Gastrocnemius medialis (tissue), 4 donors: Measurements from ENCODE around the gene TMEM150A. TPM values are rescaled to one million over a fixed set of nuclear protein-coding genes. Genes with fewer than 3 reads are reported as not detected.

Experiments
- ATAC-seq, 2 donors: fragments of 150-250 bp; one replicate each; pipeline ENCODE4 v1.9.1; 2016
- DNase-seq, 2 donors: peaks; one replicate each; pipeline ENCODE4 v3.0.0-alpha.2; 2019
- H3K27ac ChIP-seq, 4 donors: fragments of 200-600 bp; sonication (generic); 1 replicate in 1 of 4; 2 replicates in 3 of 4; pipeline ENCODE4 v1.5.1; 2016 to 2018; ENCODE audit warnings: mild to moderate bottlenecking in 2 of 4, moderate library complexity in 1 of 4
- H3K27me3 ChIP-seq, 3 donors: fragments of 200-600 bp; sonication (generic) in 2 of 3; 1 replicate in 1 of 3; 2 replicates in 2 of 3; pipeline versions ENCODE4 v1.5.1 to v1.6.0; 2016 to 2019; ENCODE audit warnings: mild to moderate bottlenecking in 1 of 3, moderate library complexity in 1 of 3
- H3K36me3 ChIP-seq, 2 donors: fragments of 200-600 bp; sonication (generic) in 1 of 2; one replicate each; pipeline ENCODE4 v1.5.1; 2017 to 2018
- H3K4me1 ChIP-seq, 2 donors: fragments of 200-600 bp; sonication (generic) in 1 of 2; one replicate each; pipeline ENCODE4 v1.5.1; 2016 to 2017; ENCODE audit warnings: mild to moderate bottlenecking in 2 of 2
- H3K4me3 ChIP-seq, 4 donors: fragments of 200-600 bp; sonication (generic) in 3 of 4; 1 replicate in 1 of 4; 2 replicates in 3 of 4; pipeline ENCODE4 v1.5.1; 2016 to 2019; ENCODE audit warnings: mild to moderate bottlenecking in 2 of 4
- H3K9me3 ChIP-seq, 3 donors: fragments of 200-600 bp; sonication (generic) in 2 of 3; 1 replicate in 1 of 3; 2 replicates in 2 of 3; pipeline ENCODE4 v1.5.1; 2016 to 2019
- CTCF ChIP-seq, 5 experiments: fragments of 450-650 bp in 3 of 5; fragments of 200-600 bp in 2 of 5; sonication (generic) in 2 of 5; IDR thresholded peaks in 4 of 5; conservative IDR thresholded peaks in 1 of 5; 1 replicate in 4 of 5; 2 replicates in 1 of 5; pipeline ENCODE4 v1.5.1; 2016 to 2019; ENCODE audit warnings: antibody characterized with exemption in 5 of 5, mild to moderate bottlenecking in 3 of 5, moderate library complexity in 3 of 5
- POLR2A ChIP-seq, 2 donors: fragments of 450-650 bp; IDR thresholded peaks; one replicate each; pipeline ENCODE4 v1.6.1; 2017; ENCODE audit warnings: antibody characterized with exemption in 2 of 2, mild to moderate bottlenecking in 2 of 2, moderate library complexity in 2 of 2
- in situ Hi-C, 4 donors: fragments of 200-750 bp; cut with MboI; loops; one replicate each; pipeline versions ENCODE4 v1.15.0 to v1.8.0; 2017; ENCODE audit warnings: low sequenced_read_pairs in 4 of 4
- intact Hi-C: fragments of 100-400 bp; cut with DNase I; formaldehyde crosslinking; loops from one replicate; pipeline ENCODE4 v1.15.1; 2023; ENCODE audit warnings: low total_unique reads
- total RNA-seq, 4 donors: library from RNA; depleted of rRNA; stranded (reverse); fragments of >200 nt; gene quantifications; one replicate each; pipeline versions ENCODE4 v1.1.0 to v1.2.3, GENCODE V29; 2016

TMEM150A gene
- total RNA-seq, 4 donors from 2014 or later = 44.4 to 102 (median 80.7) TPM

GRCh38 chr2:85585781-85586105 is 16.8 kb downstream of the TMEM150A start:
- no peak for DNase-seq
- in situ Hi-C loops (no loop called here), intact Hi-C loops (no loop called here)
- Histone ChIP-seq H3K9me3 (no peaks in the 10 kb centered on the region), H3K36me3 (no peaks in the 10 kb centered on the region), H3K27me3 (no peaks in the 10 kb centered on the region), H3K4me1 (peaks cover 65 to 71% of the 10 kb centered on the region in 2 donors), H3K27ac (peak overlapping the region; percentile 88 to 98 (median 90)), H3K4me3 (peak overlapping the region; percentile 59 to 89 (median 64))
- TF ChIP-seq POLR2A (IDR thresholded peaks at IDR 0.05) = no peak
- no peak for TF ChIP-seq CTCF (IDR thresholded peaks at IDR 0.05 in 4 of 5, conservative IDR thresholded peaks at IDR 0.05 in 1 of 5)
- peak in 1 of 2 donors; percentile 47 for ATAC-seq

- peak; percentile 78 to 86 for DNase-seq
- H3K4me1 ChIP-seq = peaks cover 58 to 65% of the 10 kb centered on the region in 2 donors
Observed at GRCh38 chr2:85584857-85585780, 17.4 kb downstream of the TMEM150A start.

GRCh38 chr2:85584354-85584856 is 18.1 kb downstream of the TMEM150A start, which contains the start of gene VAMP5:
TSS of gene VAMP5 (plus strand) at chr2:85584431. CDS start at chr2:85584491, 60 bp downstream.
- Histone ChIP-seq H3K4me1 (peaks cover 58 to 62% of the 10 kb centered on the region in 2 donors), H3K27me3 (no peaks in the 10 kb centered on the region), H3K36me3 (no peaks in the 10 kb centered on the region), H3K9me3 (no peaks in the 10 kb centered on the region), H3K27ac (peak within 1 kb of the TSS; percentile 88 to 98 (median 90)), H3K4me3 (peak within 1 kb of the TSS; percentile 59 to 89 (median 64))
- in situ Hi-C loops (no loop called here), intact Hi-C loops (no loop called here)
- DNase-seq = no peak
- peak; percentile 32 to 35 for ATAC-seq
- TF ChIP-seq CTCF (IDR thresholded peaks at IDR 0.05 in 4 of 5, conservative IDR thresholded peaks at IDR 0.05 in 1 of 5) (no peak), POLR2A (IDR thresholded peaks at IDR 0.05) (peak in 1 of 2 donors; percentile 17)

More at GRCh38 chr2:85584857-85585780, 17.4 kb downstream of the TMEM150A start:
- TF ChIP-seq CTCF (IDR thresholded peaks at IDR 0.05 in 4 of 5, conservative IDR thresholded peaks at IDR 0.05 in 1 of 5) (no peak), POLR2A (IDR thresholded peaks at IDR 0.05) (peak in 1 of 2 donors; percentile 38)
- intact Hi-C loops = no loop called here
- no peaks in the 10 kb centered on the region for H3K36me3 ChIP-seq
- no peaks in the 10 kb centered on the region for H3K9me3 ChIP-seq
- in situ Hi-C loops = no loop called here
- no peaks in the 10 kb centered on the region for H3K27me3 ChIP-seq
- H3K27ac ChIP-seq = peak overlapping the region; percentile 88 to 98 (median 90)
- peak overlapping the region; percentile 59 to 89 (median 64) for H3K4me3 ChIP-seq
- peak; percentile 87 to 88 for ATAC-seq

- peak overlapping the region; percentile 59 to 89 (median 64) for H3K4me3 ChIP-seq
Observed at GRCh38 chr2:85583667-85584353, 18.7 kb downstream of the TMEM150A start.

More at GRCh38 chr2:85583667-85584353, 18.7 kb downstream of the TMEM150A start:
- DNase-seq (no peak), ATAC-seq (peak in 1 of 2 donors; percentile 31)
- Histone ChIP-seq H3K27ac (peak overlapping the region; percentile 88 to 98 (median 90)), H3K4me1 (peaks cover 57 to 62% of the 10 kb centered on the region in 2 donors), H3K27me3 (no peaks in the 10 kb centered on the region), H3K9me3 (no peaks in the 10 kb centered on the region), H3K36me3 (no peaks in the 10 kb centered on the region)
- intact Hi-C loops = no loop called here
- TF ChIP-seq CTCF (IDR thresholded peaks at IDR 0.05 in 4 of 5, conservative IDR thresholded peaks at IDR 0.05 in 1 of 5) = no peak
- no peak for TF ChIP-seq POLR2A (IDR thresholded peaks at IDR 0.05)
- in situ Hi-C loops = no loop called here
